ENCODE results near the gene CAPN15. TPM values are rescaled to one million over a fixed set of nuclear protein-coding genes. Genes with fewer than 3 reads are reported as not detected.

The CAPN15 gene
- total and polyA plus RNA-seq, 8 donors: 25.4 to 75.7 (median 40.3) TPM

GRCh38 chr16:561413-561794, 33.9 kb downstream of the CAPN15 start:
- DNase-seq (no peak), ATAC-seq (peak; percentile 20 to 55 (median 36)), FAIRE-seq (no peak)
- intact Hi-C loops (cut with DNase I): no loop called here
- H3K36me3 ChIP-seq: no peaks in the 10 kb centered on the region
- TF ChIP-seq CTCF (IDR thresholded peaks at IDR 0.05): no peak
- WGBS, 2 donors: 20 to 24% methylated on average over 12 to 15 of the region's 15 CpGs
- no peaks in the 10 kb centered on the region for H3K9me3 ChIP-seq
- no peaks in the 10 kb centered on the region for H3K27me3 ChIP-seq
- no peaks in the 10 kb centered on the region for H3K4me1 ChIP-seq
- no peak overlapping the region for H3K27ac ChIP-seq
- H3K4me3 ChIP-seq: peak overlapping the region in 3 of 4 donors; percentile 12 to 48 (median 39)

GRCh38 chr16:561957-562938, 34.7 kb downstream of the CAPN15 start:
- no peaks in the 10 kb centered on the region for H3K9me3 ChIP-seq
- 84 to 85% methylated on average over 43 of the region's 43 CpGs for WGBS, 2 donors
- TF ChIP-seq CTCF (IDR thresholded peaks at IDR 0.05): no peak
- H3K27me3 ChIP-seq: no peaks in the 10 kb centered on the region
- DNase-seq (no peak), ATAC-seq (no peak), FAIRE-seq (no peak)
- H3K4me3 ChIP-seq: no peak overlapping the region
- intact Hi-C loops (cut with DNase I): no loop called here
- no peaks in the 10 kb centered on the region for H3K4me1 ChIP-seq
- no peaks in the 10 kb centered on the region for H3K36me3 ChIP-seq
- no peak overlapping the region for H3K27ac ChIP-seq

- Histone ChIP-seq H3K36me3 (no peaks in the 10 kb centered on the region), H3K4me3 (no peak overlapping the region), H3K27ac (no peak overlapping the region), H3K27me3 (no peaks in the 10 kb centered on the region), H3K4me1 (no peaks in the 10 kb centered on the region), H3K9me3 (no peaks in the 10 kb centered on the region)
- no peak for FAIRE-seq
- no peak for ATAC-seq
- no peak for DNase-seq
- intact Hi-C loops (cut with DNase I): no loop called here
- WGBS, 2 donors: 88% methylated on average over 30 of the region's 30 CpGs
- no peak for TF ChIP-seq CTCF (IDR thresholded peaks at IDR 0.05)
Observed at GRCh38 chr16:563072-563644, 35.6 kb downstream of the CAPN15 start.

- 79 to 83% methylated on average over 39 to 42 of the region's 42 CpGs for WGBS, 2 donors
- Histone ChIP-seq H3K36me3 (no peaks in the 10 kb centered on the region), H3K4me1 (peaks cover 0 to 5% (median 3%) of the 10 kb centered on the region in 3 donors), H3K9me3 (no peaks in the 10 kb centered on the region), H3K27me3 (no peaks in the 10 kb centered on the region), H3K4me3 (no peak overlapping the region), H3K27ac (no peak overlapping the region)
- intact Hi-C loops (cut with DNase I): no loop called here
- ATAC-seq: no peak
- FAIRE-seq: no peak
- no peak for DNase-seq
- no peak for TF ChIP-seq CTCF (IDR thresholded peaks at IDR 0.05)
Observed at GRCh38 chr16:564690-565418, 37.3 kb downstream of the CAPN15 start.

All from pancreas (tissue), 10 donors.